Osteocyte (in vitro differentiated cells): Measurements from ENCODE around the gene CHMP4B. TPM values are rescaled to one million over a fixed set of nuclear protein-coding genes. Genes with fewer than 3 reads are reported as not detected.

ENCODE experiments used
- DNase-seq: peaks from one replicate; pipeline ENCODE4 v3.0.0; 2021; ENCODE audit warnings: mixed read lengths; ENCODE audit not compliant: unreplicated experiment; ENCODE audit errors: extremely low spot score
- H3K27ac Mint-ChIP-seq: one replicate; pipeline ENCODE4 v1.8.0; 2021; ENCODE audit warnings: mild to moderate bottlenecking, mixed read lengths; ENCODE audit not compliant: unreplicated experiment
- H3K27me3 Mint-ChIP-seq: one replicate; pipeline ENCODE4 v1.8.0; 2021; ENCODE audit warnings: mixed read lengths; ENCODE audit not compliant: unreplicated experiment
- H3K36me3 Mint-ChIP-seq: one replicate; pipeline ENCODE4 v1.8.0; 2021; ENCODE audit warnings: mixed read lengths; ENCODE audit not compliant: unreplicated experiment
- H3K4me1 Mint-ChIP-seq: one replicate; pipeline ENCODE4 v1.8.0; 2021; ENCODE audit warnings: mixed read lengths; ENCODE audit not compliant: unreplicated experiment
- H3K4me3 Mint-ChIP-seq: one replicate; pipeline ENCODE4 v1.8.0; 2021; ENCODE audit warnings: mild to moderate bottlenecking, moderate library complexity, mixed read lengths; ENCODE audit not compliant: unreplicated experiment
- H3K9me3 Mint-ChIP-seq: one replicate; pipeline ENCODE4 v1.8.0; 2021; ENCODE audit warnings: mixed read lengths; ENCODE audit not compliant: unreplicated experiment
- total RNA-seq: library from RNA; stranded (reverse); gene quantifications from 2 replicates; pipeline ENCODE4 v1.2.1, GENCODE V29; 2021
- TF ChIP-seq, protein P1 (sequence below): fragments of 200-600 bp; sonication (generic); IDR thresholded peaks from 2 replicates; pipeline ENCODE4 v1.5.0; 2021; ENCODE audit warnings: antibody characterized with exemption, mild to moderate bottlenecking, moderate library complexity

The CHMP4B gene
- total RNA-seq, 1 donor from 2014 or later, result 92.5 TPM

DNA sequence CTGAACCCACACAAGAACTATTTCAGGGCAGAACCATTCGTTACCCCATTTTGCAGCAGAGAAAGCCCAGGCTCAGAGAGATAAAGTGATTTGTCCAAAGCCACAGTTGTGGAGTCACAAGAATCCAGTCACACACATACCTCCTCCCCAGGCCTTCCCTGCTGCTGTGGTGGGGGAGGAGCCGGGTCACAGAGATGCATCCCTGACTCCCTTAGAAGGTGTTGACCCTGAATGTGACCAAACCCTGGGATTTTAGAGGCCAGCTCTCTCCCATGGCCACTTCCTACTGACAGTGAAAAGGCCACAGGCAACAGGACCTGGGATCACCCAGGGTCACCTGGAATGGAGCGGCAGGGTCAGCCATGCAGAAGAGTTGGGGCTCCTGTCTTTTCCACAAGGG is 48.6 kb downstream of the CHMP4B start:
- H3K27ac Mint-ChIP-seq, result no peak overlapping the region
- no peak overlapping the region for H3K4me3 Mint-ChIP-seq
- no peaks in the 10 kb centered on the region for H3K9me3 Mint-ChIP-seq
- peaks cover 4% of the 10 kb centered on the region for H3K36me3 Mint-ChIP-seq
- TF ChIP-seq, protein P1, sequence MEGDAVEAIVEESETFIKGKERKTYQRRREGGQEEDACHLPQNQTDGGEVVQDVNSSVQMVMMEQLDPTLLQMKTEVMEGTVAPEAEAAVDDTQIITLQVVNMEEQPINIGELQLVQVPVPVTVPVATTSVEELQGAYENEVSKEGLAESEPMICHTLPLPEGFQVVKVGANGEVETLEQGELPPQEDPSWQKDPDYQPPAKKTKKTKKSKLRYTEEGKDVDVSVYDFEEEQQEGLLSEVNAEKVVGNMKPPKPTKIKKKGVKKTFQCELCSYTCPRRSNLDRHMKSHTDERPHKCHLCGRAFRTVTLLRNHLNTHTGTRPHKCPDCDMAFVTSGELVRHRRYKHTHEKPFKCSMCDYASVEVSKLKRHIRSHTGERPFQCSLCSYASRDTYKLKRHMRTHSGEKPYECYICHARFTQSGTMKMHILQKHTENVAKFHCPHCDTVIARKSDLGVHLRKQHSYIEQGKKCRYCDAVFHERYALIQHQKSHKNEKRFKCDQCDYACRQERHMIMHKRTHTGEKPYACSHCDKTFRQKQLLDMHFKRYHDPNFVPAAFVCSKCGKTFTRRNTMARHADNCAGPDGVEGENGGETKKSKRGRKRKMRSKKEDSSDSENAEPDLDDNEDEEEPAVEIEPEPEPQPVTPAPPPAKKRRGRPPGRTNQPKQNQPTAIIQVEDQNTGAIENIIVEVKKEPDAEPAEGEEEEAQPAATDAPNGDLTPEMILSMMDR, result no peak
- H3K4me1 Mint-ChIP-seq, result no peaks in the 10 kb centered on the region
- H3K27me3 Mint-ChIP-seq, result no peaks in the 10 kb centered on the region
- no peak for DNase-seq

DNA sequence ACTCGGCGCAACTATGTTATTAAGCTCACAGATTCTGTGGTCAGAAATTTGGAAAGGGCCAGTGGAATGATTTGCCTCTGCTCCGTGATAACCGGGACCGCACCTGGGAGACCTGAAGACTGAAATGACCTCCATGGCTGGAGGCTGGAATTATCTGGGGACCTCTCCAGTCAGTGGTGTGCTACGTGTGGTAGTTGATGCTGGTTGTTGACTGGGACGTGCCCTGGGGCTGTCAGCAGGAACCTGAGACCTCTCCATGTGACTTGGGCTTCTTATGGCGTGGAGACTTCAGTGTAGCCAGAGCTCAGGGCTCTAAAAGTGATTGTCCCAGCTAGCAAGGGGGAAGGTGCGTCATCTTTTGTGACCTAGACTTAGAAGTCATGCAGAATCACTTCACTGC is 50.3 kb downstream of the CHMP4B start:
- peaks cover under 1% of the 10 kb centered on the region for H3K27me3 Mint-ChIP-seq
- H3K36me3 Mint-ChIP-seq, result no peaks in the 10 kb centered on the region
- H3K9me3 Mint-ChIP-seq, result no peaks in the 10 kb centered on the region
- TF ChIP-seq, protein P1, result no peak
- DNase-seq, result no peak
- no peaks in the 10 kb centered on the region for H3K4me1 Mint-ChIP-seq
- no peak overlapping the region for H3K4me3 Mint-ChIP-seq
- H3K27ac Mint-ChIP-seq, result no peak overlapping the region

DNA sequence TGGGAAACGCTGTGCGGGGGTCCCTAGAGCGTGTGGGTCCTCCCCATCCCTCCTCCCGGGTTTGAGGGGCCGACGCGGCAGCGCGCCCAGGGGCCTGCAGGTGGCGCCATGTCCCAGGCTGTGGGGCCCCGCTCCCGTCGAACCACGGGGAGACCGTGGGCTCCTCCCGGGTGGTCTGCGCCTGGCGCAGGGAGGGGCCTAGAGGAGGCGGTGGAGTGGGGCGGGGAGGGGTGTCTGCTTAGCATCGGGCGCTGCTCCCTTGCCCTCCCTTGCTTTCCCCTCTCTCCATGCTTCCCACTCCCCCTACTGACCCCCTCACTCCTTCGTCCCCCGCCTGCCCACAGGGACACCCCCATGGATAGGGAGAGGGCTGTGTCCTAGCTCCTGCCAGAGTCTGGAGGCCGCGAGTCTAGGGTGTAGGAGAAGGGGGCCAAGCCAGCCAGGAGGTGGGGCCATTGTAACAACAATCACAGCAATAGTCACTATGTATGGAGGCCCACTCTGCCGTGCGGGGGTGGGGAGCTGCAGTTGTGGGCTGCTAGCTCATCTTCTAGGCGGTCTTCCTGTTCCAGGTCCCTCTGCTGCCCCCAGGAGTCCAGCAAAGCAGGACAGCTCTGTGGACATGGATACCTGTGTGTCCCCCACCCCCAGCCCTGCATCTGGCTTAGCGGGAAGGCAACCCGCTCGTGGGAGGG is 51.7 kb downstream of the CHMP4B start:
- H3K4me3 Mint-ChIP-seq, result no peak overlapping the region
- H3K9me3 Mint-ChIP-seq, result no peaks in the 10 kb centered on the region
- H3K27me3 Mint-ChIP-seq, result peaks cover 9% of the 10 kb centered on the region
- DNase-seq, result no peak
- no peaks in the 10 kb centered on the region for H3K36me3 Mint-ChIP-seq
- no peaks in the 10 kb centered on the region for H3K4me1 Mint-ChIP-seq
- TF ChIP-seq, protein P1, result peak; percentile 66
- no peak overlapping the region for H3K27ac Mint-ChIP-seq

DNA sequence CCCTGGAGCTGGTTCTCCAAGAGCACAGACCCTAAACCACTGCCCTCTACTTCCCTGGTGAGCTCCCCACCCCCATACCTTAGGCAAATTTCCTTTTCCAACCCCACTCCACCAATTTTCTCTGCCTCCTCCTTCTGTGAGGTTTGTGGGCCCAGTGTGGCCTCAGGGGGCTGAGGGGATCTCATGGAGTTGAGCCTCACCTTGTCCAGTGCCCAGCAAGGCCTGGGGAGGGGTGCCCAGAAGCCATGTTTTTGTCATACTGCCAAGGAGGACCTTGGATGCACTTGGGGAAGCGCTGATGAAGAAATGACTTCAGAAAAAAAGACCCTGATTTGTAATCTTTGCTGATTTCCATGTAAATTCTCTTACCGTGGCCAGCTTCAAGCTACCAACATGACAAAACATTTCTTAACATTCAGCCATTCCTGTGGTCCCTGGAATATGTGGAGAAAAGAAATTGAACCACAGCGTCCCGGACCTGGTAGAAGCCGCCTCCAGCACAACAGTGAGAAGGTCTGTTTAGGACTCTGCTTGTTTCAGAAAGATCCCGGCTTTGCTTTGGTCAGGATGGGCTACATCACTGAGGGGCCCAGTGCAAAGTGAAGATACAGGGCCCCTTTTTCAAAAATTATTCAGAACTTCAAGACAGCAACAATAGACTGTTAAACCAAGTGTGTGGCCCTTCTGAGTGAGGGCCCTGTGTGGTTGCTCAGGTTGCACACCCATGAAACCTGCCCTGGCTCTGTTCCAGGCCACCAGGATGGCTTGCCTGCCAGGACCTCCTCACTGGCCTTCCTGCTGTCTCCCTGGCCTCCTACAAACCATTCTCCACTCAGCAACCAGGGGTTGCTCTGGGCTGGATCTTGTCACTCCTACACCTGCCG is 52.5 kb downstream of the CHMP4B start:
- peaks cover 17% of the 10 kb centered on the region for H3K27me3 Mint-ChIP-seq
- no peaks in the 10 kb centered on the region for H3K4me1 Mint-ChIP-seq
- no peaks in the 10 kb centered on the region for H3K9me3 Mint-ChIP-seq
- TF ChIP-seq, protein P1, result no peak
- DNase-seq, result no peak
- no peak overlapping the region for H3K4me3 Mint-ChIP-seq
- H3K27ac Mint-ChIP-seq, result no peak overlapping the region
- H3K36me3 Mint-ChIP-seq, result no peaks in the 10 kb centered on the region

DNA sequence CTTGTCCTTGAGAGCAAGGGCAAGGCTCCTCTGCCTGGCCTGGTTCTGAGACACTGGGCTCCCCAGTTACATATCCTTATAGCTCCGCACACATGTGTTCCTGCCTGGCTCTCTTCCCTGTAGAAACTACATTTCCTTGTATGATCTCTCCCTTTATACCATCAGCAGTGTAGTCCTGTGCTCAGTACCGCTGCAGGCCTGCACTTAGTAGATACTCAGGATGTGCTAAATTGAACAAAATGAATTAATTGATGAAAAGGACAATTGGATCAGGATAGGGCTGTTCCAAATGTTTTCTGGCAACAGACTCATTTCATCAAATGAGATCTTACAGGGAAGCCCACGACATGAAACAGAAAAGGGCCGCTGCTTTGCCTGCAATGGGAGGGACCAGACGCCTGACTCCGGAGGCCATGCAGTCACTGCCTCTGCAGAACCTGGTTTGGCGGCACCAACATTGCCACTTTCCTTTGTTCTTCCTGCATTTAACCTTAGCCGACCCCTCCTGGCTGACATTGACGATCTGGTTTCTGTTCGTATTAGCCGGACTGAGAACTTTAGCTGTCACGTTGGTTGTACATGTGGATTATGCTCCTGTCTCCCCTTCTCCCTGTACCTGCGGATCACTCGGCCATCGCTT is 53.3 kb downstream of the CHMP4B start:
- Mint-ChIP-seq H3K27me3 (peaks cover 21% of the 10 kb centered on the region), H3K4me3 (no peak overlapping the region), H3K36me3 (no peaks in the 10 kb centered on the region), H3K4me1 (no peaks in the 10 kb centered on the region), H3K9me3 (no peaks in the 10 kb centered on the region), H3K27ac (no peak overlapping the region)
- TF ChIP-seq, protein P1, result no peak
- no peak for DNase-seq
